GM21717 (cell line): Measurements from ENCODE around the gene CCDC97.

Experiments used
- ATAC-seq: cut with Tn5 transposase; IDR thresholded peaks from one replicate; pipeline ENCODE4 v1.9.1; 2021; ENCODE audit warnings: mild to moderate bottlenecking, moderate library complexity; ENCODE audit not compliant: unreplicated experiment

Gene CCDC97

DNA sequence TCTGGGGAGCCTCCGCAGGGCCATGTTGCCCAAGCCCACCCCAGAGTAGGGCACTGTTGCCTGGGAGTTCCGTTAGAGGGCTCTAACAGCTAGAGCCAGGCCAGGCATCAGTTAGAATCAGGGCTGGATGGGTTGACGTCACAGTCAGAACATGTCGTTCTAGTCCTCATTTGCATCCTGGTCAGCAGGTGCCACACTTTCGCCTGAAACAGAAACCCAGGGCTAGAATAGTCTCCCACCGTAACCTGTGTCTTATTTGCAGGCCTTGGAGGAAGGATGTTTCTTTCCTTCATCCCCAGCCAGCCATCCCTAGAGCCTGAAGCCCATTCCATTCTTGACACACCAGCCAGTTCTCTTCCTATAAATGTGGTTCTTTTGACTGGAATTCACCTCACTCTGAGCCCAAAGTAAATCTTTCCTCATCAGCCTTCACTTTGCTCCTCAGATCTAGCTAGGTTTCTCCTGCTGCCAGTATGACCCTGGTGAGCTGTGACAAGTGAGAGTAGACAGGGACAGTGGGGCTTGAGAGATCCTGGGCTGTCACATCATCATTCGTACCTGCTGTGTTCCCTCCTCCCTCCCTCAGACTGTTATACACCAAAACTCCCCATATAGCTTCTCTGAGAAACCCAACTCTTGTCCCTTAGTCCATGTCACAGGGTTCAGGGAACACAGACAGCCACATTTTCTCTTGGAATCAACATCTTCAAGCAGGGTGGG, 12.2 kb upstream of the CCDC97 start:
- peak; percentile 55 for ATAC-seq

DNA sequence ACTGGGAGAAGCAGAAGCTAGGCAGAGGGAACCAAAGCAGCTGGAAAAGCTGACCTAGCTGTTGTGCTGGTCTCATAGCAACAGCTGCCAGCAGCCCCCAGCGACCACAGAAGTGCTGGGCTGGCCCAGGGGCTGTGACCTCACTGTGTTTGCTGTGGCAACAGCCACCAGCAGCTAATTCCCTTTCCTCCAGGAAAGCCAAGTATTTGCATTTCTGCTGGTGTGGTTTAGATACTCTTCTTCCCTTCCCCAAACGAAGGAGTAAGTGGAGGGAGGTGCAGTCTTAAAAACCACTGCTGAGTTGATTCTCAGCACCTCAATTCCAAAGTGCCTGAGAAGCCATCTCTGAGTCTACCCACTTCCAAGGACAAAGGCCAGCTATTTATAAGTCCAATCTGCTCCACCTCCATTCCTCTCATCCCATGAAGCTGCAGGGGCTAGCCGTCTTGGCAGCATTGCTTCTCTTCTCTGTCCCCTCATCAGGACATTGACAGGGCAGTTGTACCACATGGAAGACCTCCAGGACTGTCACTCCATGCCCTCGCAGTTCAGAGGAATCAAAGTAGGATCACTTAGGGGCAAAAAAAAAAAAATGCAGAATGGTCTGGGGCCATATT, 11.5 kb upstream of the CCDC97 start:
- no peak for ATAC-seq

DNA sequence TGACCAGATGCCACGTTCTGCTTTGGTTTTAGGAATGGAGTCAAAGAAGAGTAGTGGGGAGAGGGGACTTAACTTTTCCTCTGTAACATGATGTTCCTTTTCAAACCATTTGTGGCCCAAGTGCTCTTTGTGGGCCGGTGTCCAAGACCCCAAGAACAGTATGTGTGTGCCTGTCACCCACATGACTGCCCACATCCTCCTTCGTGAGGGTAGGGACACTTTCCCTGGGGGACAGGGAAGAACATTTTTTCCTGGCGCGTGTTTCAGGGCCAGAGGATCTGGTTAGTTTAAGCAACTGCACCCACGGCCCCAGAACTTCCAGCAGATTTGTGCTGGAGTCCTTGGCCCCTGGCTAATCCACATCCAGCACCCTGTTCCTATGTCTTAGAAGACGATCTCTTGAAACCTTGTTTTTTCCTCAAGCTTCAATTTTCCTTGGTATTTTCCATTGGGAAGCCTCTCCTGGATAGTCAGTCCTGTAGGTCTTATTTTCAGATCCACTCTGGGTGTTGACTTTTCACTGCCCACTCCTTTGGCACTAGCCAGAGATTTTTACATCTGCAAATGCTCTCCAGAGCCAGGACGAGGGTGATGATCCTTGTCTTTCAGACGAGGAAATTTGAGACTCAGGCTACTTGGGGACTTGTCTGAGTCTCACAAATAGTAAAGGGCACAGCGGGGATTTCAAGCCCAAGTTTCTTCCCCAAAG, 10.8 kb upstream of the CCDC97 start:
- no peak for ATAC-seq

DNA sequence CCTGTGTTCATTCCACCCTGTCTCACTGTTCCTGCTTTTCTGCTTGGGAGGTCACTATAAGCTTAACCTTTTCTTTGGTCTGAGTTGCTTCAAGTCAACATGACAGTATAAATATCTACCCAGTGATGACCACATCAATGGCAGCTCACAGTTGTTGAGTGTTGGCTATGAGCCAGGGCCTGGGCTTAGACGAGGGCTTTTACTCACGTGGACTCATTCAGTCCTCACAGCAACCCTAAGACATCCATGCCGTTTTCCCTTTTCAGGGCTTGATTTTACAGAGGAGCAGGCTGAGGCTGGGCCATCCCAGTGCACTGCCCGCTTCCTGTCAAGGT, 10.2 kb upstream of the CCDC97 start:
- no peak for ATAC-seq

DNA sequence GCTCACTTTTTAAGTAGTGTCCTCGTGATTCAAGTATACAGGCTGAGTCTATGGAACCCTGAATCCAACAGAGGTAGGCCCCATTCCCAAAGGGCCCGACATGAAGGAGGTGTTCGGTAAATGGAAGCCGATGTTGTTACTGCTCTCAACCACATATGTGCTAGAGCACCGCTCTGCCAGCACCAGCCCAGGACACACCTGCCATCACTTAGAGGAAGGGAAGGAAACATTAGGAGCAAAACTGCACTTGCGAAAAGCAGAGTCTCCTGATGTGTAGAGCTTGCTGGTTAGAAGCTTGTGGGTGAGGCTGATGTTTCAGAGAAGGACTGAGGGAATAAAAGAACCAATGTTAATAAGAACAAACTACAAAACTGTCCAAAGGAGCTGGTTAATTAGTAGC, 9.4 kb upstream of the CCDC97 start:
- no peak for ATAC-seq

DNA sequence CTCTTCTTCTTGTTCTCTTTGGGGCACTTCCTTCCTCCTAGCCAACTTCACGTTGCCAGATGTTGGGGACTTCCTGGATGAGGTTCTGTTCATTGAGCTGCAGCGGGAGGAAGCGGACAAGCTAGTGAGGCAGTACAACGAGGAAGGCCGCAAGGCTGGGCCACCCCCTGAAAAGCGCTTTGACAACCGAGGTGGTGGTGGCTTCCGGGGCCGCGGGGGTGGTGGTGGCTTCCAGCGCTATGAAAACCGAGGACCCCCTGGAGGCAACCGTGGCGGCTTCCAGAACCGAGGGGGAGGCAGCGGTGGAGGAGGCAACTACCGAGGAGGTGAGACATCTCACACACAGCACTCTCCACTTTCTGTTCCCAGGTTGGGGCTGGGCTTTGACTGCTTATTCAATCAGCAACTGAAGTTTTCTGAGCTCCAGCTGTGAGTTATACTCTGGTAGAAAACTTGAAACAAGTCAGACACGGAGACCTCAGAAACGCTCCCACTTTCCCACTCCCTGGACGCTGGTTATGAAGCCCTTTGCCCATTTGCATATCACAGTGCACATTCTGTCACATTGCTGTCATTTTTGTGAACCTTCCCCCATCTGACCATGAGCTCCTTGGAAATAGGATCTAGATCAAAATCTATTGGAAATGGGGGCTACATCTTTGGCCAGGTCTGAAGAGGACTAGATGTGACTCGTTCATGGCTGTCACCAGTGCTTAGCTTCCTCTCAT, 7.2 kb upstream of the CCDC97 start:
- ATAC-seq, result peak; percentile 38

DNA sequence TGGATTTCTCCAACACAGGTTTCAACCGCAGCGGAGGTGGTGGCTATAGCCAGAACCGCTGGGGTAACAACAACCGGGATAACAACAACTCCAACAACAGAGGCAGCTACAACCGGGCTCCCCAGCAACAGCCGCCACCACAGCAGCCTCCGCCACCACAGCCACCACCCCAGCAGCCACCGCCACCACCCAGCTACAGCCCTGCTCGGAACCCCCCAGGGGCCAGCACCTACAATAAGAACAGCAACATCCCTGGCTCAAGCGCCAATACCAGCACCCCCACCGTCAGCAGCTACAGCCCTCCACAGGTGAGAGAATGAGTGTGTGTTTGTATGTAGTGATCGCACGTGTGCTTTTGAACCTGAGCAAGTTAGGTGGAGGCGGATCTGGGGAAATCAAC, 6.0 kb upstream of the CCDC97 start:
- ATAC-seq, result no peak

DNA sequence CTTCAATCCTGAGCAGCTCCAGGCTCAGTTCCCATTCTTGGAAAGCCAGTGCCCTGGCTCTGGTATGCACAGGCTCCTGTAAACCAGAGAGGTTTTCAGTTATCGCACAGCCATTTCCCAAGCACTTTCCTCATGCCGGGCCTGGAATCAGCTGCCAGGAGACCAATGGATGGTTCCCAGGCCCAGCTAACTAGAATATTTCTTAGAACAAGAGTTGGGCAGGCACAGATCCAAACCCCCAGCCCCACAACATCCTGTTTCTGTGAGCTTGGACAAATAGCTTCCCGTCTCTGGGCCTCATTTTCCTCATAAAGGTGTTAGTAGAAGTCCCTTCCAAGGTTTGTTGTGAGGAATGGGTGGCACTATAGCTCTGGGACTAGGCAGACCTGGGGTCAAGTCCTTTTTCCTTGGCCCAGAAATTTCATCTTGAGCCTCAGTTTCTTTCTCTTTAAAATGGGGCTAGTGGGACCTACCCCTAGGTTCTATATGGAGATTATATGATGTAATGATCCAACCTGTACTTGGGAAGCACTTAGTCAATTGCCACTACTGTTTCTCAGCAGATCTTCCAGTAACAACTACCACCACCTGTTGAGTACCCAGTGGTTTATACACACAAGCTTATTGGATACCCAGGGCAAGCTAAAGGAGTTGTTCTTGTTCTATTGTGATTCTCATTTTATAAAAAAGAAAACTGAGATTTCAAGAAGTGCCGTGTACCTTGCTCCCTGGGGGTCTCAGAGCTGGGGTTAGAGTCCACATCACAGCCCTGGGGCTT, 5.1 kb upstream of the CCDC97 start:
- no peak for ATAC-seq

DNA sequence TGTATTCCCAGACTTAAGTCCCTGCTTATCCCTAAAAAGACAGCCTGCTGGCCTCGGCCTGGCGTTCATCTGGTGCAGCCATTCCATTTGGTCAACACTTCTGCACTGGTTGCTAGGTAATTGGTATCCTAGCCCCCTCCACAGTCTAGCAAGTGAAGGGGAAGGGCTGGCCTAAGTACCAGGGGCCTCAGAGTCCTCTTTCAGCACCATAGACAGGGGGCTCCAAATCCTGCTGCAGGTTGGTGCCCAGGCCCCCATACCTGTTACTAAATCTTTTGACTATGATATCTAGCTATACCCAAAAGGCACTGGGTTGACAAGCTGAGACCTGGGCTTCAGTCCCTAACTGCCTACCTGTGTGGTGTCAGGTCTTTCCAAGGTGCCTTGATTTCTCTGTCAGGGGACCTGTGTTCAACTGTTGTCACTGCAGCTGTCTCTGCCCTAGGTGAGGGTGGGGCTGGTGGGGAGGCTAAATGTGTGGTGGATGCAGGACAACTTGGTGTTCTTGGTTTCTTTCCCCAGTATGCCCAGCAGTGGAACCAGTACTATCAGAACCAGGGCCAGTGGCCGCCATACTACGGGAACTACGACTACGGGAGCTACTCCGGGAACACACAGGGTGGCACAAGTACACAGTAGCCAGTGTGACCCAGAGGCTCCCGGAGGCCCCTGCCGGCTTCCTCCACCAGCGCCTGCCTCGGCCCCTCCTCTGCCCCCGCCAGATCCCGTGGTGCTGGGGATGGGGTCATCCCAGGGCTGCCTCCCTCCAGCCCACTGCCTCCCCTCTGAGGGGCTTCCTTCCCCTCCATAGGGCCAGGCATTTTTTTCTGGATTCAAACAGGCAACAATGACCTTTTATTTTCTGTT, 3.8 kb upstream of the CCDC97 start:
- no peak for ATAC-seq

DNA sequence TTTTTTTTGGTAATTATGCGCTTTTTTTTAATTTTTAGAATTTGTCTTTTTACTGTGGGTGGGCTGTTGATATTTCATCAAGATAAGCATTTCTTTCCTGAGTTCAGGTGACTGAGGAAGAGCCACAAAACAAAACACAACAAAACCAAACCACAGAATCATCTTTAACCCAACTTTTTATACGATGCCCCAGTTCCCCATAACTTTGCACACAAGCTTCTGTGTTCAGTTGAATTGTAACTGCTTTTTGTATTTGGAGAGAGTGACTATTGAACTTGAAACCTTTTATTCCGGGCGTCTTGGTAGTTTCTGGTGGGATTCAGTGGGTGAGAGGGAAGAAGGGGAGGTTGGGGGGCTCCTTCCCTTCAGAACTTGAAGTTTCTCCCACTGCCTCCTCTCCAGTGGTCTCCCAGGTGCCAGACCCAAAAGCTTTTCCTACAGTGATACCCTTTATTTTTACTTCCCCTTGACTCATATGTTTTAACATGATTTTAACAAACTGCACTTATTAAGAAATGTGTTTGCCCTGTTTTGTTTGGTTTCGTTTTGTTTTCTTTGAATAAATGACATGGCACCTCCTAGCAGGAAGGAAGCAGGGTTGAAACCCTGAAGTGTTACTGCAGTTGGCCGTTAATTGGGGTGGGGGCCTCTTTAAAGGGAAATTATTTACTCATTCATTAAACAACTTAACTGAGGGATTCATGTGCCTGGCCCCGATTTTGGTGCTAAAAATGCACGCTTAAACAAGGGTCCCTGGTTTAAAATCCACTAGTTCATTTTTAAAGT, 2.7 kb upstream of the CCDC97 start:
- ATAC-seq, result no peak

DNA sequence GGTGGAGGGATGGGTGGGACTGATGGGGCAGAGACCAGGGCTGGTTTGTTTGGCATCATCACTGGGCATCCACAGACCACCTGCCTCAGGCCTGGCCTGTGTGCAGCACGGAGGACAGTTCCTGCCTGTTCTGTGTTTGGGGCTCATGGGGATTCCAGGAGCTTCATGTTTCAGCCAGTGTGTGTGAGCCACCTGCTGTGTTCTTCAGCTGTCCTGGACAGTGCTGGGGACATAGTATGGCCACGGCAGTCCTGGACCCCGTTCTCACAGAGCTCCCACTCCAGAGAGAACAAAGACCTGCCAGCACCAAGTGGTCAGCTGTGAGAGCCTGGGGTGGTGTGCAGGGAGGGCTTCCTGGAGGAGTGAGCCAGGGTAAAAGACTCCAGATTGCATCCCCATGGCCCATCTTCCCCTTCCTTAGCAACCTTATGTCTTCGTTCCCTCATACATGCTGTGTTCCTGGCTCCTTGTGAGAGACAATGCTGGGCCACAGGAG, 2.0 kb upstream of the CCDC97 start:
- no peak for ATAC-seq

DNA sequence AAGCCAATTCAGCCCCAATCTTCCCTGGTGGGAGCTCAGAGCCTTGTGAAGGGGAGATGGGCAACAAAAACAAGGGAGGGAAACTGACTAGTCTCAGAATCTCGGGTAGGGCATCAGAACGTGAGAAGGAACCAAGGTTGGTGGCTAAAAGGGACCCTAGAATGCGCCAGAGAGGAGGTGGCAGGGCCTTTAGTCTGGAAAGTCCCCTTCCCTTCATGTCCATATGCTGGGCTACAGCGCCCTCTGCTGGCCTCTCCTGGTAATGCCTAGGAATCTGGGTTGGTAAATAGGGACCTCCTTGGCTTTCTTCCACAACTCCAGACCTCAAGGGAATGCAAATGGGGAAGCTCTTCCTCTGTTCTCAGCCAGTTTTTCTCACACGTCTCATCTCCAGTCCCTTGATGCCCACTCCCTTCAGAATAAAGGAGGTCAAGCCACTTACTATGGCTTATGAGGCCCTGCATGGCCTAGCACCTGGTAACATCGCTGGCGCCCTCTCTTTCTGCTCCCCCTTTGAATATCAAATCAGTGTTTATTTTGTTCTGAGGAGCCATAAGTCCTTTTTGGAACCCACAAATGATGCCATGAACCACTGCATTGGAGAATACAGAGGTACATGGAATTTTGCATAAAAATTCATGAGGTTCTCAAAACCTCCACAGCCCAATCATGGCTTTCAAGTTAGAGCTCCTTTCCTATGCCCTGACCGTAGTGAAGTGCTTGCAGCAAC, 1.4 kb upstream of the CCDC97 start:
- no peak for ATAC-seq

DNA sequence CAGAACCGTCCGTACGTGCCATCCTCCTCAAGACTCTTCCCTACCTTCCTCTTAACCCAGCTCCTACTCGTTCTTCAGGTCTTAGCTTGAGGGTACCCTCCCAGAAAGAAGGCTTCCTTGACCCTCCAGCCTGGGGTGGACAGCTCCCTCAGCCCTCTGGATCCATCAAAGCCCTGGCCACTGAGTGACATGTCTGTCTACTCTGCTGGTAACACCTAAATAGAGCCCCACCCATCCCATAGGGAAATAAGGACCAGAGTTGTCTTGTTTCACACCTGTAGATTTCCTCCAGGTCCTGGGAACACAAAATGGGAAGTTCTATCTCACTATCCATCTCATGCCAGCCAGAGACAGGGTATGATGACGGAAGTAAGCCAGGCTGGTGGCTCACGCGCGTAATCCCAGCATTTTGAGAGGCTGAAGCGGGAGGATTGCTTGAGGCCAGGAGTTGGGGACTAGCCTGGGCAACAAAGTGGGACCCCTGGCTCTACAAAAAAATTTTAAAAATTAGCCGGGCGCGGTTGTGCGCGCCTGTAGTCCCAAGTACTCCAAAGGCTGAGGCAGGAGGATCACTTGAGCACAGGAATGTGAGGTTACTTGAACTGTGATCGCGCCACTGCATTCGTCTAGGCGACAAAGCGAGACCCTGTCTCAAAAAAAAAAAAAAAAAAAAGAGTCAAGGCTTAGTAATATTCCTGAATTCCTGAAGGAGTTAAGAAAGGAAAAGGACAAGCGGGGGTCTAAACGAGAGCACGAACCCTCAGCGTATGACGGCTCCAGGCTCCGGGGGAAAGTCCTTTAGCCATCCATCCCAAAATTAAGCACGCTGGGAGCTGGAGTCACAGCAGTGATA, 566 bp upstream of the CCDC97 start:
- ATAC-seq, result no peak

DNA sequence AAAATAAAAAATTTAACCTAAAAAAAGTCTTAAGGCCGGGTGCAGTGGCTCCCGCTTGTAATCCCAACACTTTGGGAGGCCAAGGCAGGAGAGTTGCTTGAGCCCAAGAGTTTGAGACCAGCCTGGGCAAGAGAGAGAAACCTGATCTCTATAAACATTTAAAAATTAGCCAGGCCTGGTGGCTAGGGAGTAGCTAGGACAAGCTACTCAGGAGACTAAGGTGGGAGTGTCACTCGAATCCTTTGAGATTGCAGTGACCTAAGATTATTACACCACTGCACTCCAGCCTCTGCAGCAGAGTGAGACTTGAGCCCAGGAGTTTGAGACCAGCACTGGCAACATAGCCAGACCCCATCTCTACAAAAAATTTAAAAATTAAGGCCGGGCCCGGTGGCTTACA, 1.1 kb downstream of the CCDC97 start:
- no peak for ATAC-seq

DNA sequence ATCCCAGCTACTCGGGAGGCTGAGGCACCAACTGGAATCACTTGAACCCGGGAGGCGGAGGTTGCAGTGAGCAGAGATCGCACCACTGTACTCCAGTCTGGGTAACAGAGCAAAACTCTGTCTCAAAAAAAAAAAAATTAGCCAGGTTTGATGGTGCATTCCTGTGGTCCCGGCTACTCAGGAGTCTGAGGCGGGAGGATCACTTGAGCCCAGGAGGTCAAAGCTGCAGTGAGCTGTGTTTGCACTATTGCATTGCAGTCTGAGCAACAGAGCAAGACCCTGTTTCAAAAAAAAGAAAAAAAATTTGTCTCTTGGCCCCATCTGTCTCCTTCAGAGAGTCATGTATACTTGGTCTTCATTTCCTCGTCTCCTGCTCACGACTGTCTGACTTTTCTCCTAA, 1.6 kb downstream of the CCDC97 start:
- ATAC-seq, result no peak

DNA sequence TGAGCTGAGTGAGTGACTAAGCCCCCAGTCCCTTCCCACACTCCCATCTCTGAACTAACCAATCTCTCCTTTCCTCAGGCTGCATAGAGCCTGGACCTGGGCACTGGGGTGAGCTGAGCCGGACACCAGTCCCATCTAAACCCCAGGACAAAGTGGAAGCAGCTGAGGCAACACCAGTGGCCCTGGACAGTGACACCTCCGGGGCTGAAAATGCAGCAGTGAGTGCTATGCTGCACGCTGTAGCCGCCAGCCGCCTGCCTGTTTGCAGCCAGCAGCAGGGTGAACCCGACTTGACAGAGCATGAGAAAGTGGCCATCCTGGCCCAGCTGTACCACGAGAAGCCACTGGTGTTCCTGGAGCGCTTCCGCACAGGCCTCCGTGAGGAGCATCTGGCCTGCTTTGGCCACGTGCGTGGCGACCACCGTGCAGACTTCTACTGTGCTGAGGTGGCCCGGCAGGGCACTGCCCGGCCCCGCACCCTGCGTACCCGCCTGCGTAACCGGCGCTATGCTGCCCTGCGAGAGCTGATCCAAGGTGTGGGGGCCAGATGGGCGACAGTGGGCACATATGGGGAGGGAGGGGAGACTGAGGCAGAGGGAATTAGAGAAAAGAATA, 6.4 kb downstream of the CCDC97 start:
- no peak for ATAC-seq
